Measurements from ENCODE around the gene ZNF296. TPM values are rescaled to one million over a fixed set of nuclear protein-coding genes. Genes with fewer than 3 reads are reported as not detected.
"Not testable (repeated sequence)": the region's sequence is repeated elsewhere in the genome, so short reads cannot be mapped to it uniquely, and the experiment has no call there.

ZNF296 gene
- total RNA-seq, 1 donor = 0.27 TPM

GRCh38 chr19:45119582-45119981 is 43.3 kb upstream of the ZNF296 start:
- no peak overlapping the region for H3K4me3 ChIP-seq (ENCODE audit: low read depth, low read length)
- DNase-seq (ENCODE audit: low read depth) = no peak
- TF ChIP-seq, protein P1, sequence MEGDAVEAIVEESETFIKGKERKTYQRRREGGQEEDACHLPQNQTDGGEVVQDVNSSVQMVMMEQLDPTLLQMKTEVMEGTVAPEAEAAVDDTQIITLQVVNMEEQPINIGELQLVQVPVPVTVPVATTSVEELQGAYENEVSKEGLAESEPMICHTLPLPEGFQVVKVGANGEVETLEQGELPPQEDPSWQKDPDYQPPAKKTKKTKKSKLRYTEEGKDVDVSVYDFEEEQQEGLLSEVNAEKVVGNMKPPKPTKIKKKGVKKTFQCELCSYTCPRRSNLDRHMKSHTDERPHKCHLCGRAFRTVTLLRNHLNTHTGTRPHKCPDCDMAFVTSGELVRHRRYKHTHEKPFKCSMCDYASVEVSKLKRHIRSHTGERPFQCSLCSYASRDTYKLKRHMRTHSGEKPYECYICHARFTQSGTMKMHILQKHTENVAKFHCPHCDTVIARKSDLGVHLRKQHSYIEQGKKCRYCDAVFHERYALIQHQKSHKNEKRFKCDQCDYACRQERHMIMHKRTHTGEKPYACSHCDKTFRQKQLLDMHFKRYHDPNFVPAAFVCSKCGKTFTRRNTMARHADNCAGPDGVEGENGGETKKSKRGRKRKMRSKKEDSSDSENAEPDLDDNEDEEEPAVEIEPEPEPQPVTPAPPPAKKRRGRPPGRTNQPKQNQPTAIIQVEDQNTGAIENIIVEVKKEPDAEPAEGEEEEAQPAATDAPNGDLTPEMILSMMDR (IDR thresholded peaks at IDR 0.05; ENCODE audit: insufficient read depth, low read length) = no peak

GRCh38 chr19:45118591-45119355 is 42.5 kb upstream of the ZNF296 start:
- not testable (repeated sequence) for DNase-seq (ENCODE audit: low read depth); H3K4me3 ChIP-seq (ENCODE audit: low read depth, low read length)

DNA sequence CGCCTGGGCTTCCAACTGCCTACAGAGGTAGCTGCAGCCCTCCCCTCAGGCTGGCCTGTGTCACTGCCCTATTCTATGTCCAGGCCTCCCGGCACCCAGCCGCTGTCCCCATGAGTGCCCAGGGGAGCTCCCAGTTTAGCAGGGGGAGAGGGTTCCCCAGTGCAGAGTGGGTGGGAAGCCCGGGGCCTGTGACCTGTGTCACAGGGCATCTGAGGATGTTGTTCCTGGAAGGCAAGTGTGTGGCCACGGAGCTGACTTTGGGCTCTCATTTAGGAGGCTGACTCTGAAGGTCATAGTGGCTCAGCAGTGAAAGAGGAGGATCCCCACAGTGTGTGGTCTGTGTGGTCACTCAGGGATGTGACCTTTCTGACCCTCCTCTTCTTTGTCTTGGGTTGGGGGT is 41.8 kb upstream of the ZNF296 start:
- no peak for DNase-seq (ENCODE audit: low read depth)
- H3K4me3 ChIP-seq (ENCODE audit: low read depth, low read length) = no peak overlapping the region
- TF ChIP-seq, protein P1 (IDR thresholded peaks at IDR 0.05; ENCODE audit: insufficient read depth, low read length) = no peak

- TF ChIP-seq, protein P1 (IDR thresholded peaks at IDR 0.05; ENCODE audit: insufficient read depth, low read length) = no peak
- no peak overlapping the region for H3K4me3 ChIP-seq (ENCODE audit: low read depth, low read length)
- no peak for DNase-seq (ENCODE audit: low read depth)
Observed at GRCh38 chr19:45117671-45118070, 41.4 kb upstream of the ZNF296 start.

- no peak for DNase-seq (ENCODE audit: low read depth)
- H3K4me3 ChIP-seq (ENCODE audit: low read depth, low read length) = no peak overlapping the region
- TF ChIP-seq, protein P1 (IDR thresholded peaks at IDR 0.05; ENCODE audit: insufficient read depth, low read length) = no peak
Observed at GRCh38 chr19:45117167-45117594, 40.9 kb upstream of the ZNF296 start.

DNA sequence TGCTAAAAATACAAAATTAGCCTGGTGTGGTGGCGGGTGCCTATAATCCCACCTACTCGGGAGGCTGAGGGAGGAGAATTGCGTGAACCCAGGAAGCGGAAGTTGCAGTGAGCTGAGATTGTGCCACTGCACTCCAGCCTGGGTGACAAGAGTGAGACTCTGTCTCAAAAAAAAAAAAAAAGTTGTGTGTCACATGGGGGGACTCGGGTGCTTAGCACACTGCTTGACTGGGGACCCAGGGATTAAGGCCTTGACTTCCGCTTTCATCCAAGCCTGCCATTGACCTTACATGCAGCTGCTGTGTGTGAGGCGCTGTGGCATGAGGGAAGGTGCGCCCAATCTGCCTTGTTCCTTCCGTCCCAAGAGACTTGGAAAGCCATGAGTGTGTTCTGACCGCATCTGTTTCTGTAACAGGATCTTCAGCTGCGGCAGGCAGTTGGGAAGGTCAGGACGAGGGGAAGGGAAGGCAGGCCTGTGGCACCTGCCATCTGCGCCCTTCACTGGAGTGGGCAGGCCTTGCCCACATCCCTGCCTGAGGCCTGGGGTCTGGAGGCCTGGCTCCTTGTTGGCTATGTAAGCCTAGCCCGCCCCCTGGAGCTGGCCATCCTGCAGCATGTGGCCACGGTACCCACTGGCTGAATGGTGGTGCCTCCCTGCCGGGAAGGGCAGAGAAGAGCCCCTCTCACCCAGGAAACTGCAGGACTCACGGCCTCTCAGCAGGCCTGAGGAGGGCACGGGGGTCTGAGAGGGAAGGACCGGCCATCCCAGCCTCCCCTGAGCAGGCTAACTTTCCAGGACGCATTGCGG is 39.7 kb upstream of the ZNF296 start:
- TF ChIP-seq, protein P1 (IDR thresholded peaks at IDR 0.05; ENCODE audit: insufficient read depth, low read length) = no peak
- no peak overlapping the region for H3K4me3 ChIP-seq (ENCODE audit: low read depth, low read length)
- no peak for DNase-seq (ENCODE audit: low read depth)

GRCh38 chr19:45114116-45114515 is 37.8 kb upstream of the ZNF296 start:
- TF ChIP-seq, protein P1 (IDR thresholded peaks at IDR 0.05; ENCODE audit: insufficient read depth, low read length) = no peak
- no peak for DNase-seq (ENCODE audit: low read depth)

More at GRCh38 chr19:45114116-45114515, 37.8 kb upstream of the ZNF296 start:
- H3K4me3 ChIP-seq (ENCODE audit: low read depth, low read length) = no peak overlapping the region

Measured in fibroblast of the aortic adventitia (primary cell).